ENCODE measurements around the gene CCT8.
"Not testable (repeated sequence)": the region's sequence is repeated elsewhere in the genome, so short reads cannot be mapped to it uniquely, and the experiment has no call there.

The CCT8 gene

DNA sequence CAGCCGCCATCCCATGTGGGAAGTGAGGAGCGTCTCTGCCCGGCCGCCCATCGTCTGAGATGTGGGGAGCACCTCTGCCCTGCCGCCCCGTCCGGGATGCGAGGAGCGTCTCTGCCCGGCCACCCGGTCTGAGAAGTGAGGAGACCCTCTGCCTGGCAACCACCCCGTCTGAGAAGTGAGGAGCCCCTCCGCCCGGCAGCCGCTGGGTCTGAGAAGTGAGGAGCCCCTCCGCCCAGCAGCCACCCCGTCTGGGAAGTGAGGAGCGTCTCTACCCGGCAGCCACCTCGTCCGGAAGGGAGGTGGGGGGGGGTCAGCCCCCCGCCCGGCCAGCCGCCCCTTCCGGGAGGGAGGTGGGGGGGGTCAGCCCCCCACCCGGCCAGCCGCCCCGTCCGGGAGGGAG lies 62.2 kb downstream of the CCT8 start:
- not testable (repeated sequence) for DNase-seq

DNA sequence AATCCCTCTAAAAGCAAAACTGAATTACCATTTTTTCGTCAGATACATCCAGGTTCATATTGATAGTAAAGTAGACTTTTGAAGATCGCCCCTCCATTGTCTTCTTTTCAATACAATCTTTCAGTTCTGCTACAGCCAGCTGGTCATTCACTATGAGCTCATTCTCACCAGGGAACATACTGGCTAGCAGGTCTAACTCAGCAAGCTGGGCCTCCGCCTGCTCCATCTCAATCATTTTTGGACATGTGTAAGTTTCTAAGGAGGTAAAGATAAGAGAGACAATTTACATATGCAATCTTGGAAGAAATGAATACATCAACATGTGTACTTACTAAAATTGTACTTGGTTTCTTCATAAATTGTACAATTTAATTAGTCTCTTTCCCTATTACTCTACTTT lies 65.1 kb downstream of the CCT8 start:
- DNase-seq, result no peak

DNA sequence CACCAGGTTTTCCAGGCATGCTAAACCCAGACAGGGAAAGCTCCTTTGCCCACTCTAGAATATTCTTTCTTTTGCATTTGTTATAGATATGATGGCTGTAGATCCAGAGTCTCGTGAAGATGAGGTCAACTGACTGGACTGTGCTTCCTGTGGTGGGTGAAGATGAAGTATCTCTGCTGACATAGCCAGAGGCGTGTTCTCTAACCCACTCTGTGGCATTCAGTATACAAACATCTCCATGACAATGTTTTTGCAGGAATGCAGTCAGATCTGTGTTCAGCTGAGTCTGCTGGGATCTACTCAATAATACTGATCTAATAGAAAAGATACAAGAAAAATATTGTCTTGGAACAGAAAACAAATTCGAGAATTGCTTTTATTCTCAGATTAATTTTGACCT lies 65.6 kb downstream of the CCT8 start:
- DNase-seq, result no peak

DNA sequence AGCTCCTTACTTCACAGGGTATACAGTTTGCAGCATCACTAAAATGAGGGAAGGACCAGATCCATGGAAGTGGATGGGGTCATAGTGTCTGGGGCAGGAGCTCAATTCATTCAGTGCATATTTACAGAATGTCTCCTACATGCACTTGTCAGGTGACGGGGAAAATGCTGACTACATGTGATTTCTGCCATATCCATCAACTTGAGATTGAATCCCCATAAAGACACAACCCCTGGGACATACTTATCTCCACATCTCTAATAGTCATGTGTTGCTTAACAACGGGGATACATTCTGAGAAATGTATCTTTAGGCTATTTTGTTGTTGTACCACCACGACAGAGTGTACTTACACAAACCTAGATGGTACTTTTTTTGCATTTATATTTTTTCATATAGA lies 66.3 kb downstream of the CCT8 start:
- no peak for DNase-seq

Data from NCI-H2227 treated with DMSO at 0.1 percent for 48 hours (cell line).